Gastrocnemius medialis (tissue), 4 donors: ENCODE data around the gene CHRNA10. TPM values are rescaled to one million over a fixed set of nuclear protein-coding genes. Genes with fewer than 3 reads are reported as not detected.

ENCODE experiments used
- ATAC-seq, 2 donors: fragments of 150-250 bp; one replicate each; pipeline ENCODE4 v1.9.1; 2016
- DNase-seq, 2 donors: peaks; one replicate each; pipeline ENCODE4 v3.0.0-alpha.2; 2019
- H3K27ac ChIP-seq, 4 donors: fragments of 200-600 bp; sonication (generic); 1 replicate in 1 of 4; 2 replicates in 3 of 4; pipeline ENCODE4 v1.5.1; 2016 to 2018; ENCODE audit warnings: mild to moderate bottlenecking in 2 of 4, moderate library complexity in 1 of 4
- H3K27me3 ChIP-seq, 3 donors: fragments of 200-600 bp; sonication (generic) in 2 of 3; 1 replicate in 1 of 3; 2 replicates in 2 of 3; pipeline versions ENCODE4 v1.5.1 to v1.6.0; 2016 to 2019; ENCODE audit warnings: mild to moderate bottlenecking in 1 of 3, moderate library complexity in 1 of 3
- H3K36me3 ChIP-seq, 2 donors: fragments of 200-600 bp; sonication (generic) in 1 of 2; one replicate each; pipeline ENCODE4 v1.5.1; 2017 to 2018
- H3K4me1 ChIP-seq, 2 donors: fragments of 200-600 bp; sonication (generic) in 1 of 2; one replicate each; pipeline ENCODE4 v1.5.1; 2016 to 2017; ENCODE audit warnings: mild to moderate bottlenecking in 2 of 2
- H3K4me3 ChIP-seq, 4 donors: fragments of 200-600 bp; sonication (generic) in 3 of 4; 1 replicate in 1 of 4; 2 replicates in 3 of 4; pipeline ENCODE4 v1.5.1; 2016 to 2019; ENCODE audit warnings: mild to moderate bottlenecking in 2 of 4
- H3K9me3 ChIP-seq, 3 donors: fragments of 200-600 bp; sonication (generic) in 2 of 3; 1 replicate in 1 of 3; 2 replicates in 2 of 3; pipeline ENCODE4 v1.5.1; 2016 to 2019
- CTCF ChIP-seq, 5 experiments: fragments of 450-650 bp in 3 of 5; fragments of 200-600 bp in 2 of 5; sonication (generic) in 2 of 5; IDR thresholded peaks in 4 of 5; conservative IDR thresholded peaks in 1 of 5; 1 replicate in 4 of 5; 2 replicates in 1 of 5; pipeline ENCODE4 v1.5.1; 2016 to 2019; ENCODE audit warnings: antibody characterized with exemption in 5 of 5, mild to moderate bottlenecking in 3 of 5, moderate library complexity in 3 of 5
- POLR2A ChIP-seq, 2 donors: fragments of 450-650 bp; IDR thresholded peaks; one replicate each; pipeline ENCODE4 v1.6.1; 2017; ENCODE audit warnings: antibody characterized with exemption in 2 of 2, mild to moderate bottlenecking in 2 of 2, moderate library complexity in 2 of 2
- in situ Hi-C, 4 donors: fragments of 200-750 bp; cut with MboI; loops; one replicate each; pipeline versions ENCODE4 v1.15.0 to v1.8.0; 2017; ENCODE audit warnings: low sequenced_read_pairs in 4 of 4
- intact Hi-C: fragments of 100-400 bp; cut with DNase I; formaldehyde crosslinking; loops from one replicate; pipeline ENCODE4 v1.15.1; 2023; ENCODE audit warnings: low total_unique reads
- total RNA-seq, 4 donors: library from RNA; depleted of rRNA; stranded (reverse); fragments of >200 nt; gene quantifications; one replicate each; pipeline versions ENCODE4 v1.1.0 to v1.2.3, GENCODE V29; 2016

CHRNA10 gene
- total RNA-seq, 4 donors from 2014 or later, result 0.24 to 3.3 TPM; not detected in 2

GRCh38 chr11:3707176-3707575 lies 36.0 kb upstream of the CHRNA10 start:
- TF ChIP-seq POLR2A (IDR thresholded peaks at IDR 0.05), result no peak
- TF ChIP-seq CTCF (IDR thresholded peaks at IDR 0.05 in 4 of 5, conservative IDR thresholded peaks at IDR 0.05 in 1 of 5), result no peak
- H3K9me3 ChIP-seq, result no peaks in the 10 kb centered on the region
- H3K27me3 ChIP-seq, result no peaks in the 10 kb centered on the region
- H3K4me3 ChIP-seq, result no peak overlapping the region
- intact Hi-C loops, result no loop called here
- H3K36me3 ChIP-seq, result peaks cover 2 to 35% of the 10 kb centered on the region in 2 donors
- no peak for ATAC-seq
- DNase-seq, result no peak
- peaks cover 27 to 29% of the 10 kb centered on the region in 2 donors for H3K4me1 ChIP-seq
- in situ Hi-C loops, result no loop called here
- H3K27ac ChIP-seq, result peak overlapping the region; percentile 83 to 91 (median 86)

DNA sequence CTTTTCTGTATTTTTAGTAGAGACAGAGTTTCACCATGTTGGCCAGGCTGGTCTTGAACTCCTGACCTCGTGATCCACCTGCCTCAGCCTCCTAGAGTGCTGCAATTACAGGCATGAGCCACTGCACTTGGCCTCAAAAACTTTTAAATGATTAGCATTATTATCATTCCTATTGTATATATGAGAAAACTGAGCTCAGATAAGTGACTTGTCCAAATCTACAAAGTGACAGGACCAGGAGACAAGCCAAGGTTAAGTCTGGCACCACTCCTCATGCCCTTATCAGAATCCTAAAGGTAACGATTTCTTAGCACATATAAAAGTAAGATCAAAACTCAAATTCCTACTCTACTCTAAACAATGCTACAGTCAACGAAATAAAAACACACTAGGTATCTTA lies 32.2 kb upstream of the CHRNA10 start:
- intact Hi-C loops, result no loop called here
- DNase-seq (no peak), ATAC-seq (no peak)
- TF ChIP-seq POLR2A (IDR thresholded peaks at IDR 0.05) (no peak), CTCF (IDR thresholded peaks at IDR 0.05 in 4 of 5, conservative IDR thresholded peaks at IDR 0.05 in 1 of 5) (no peak)
- Histone ChIP-seq H3K36me3 (peaks cover 2 to 52% of the 10 kb centered on the region in 2 donors), H3K27me3 (no peaks in the 10 kb centered on the region), H3K4me3 (no peak overlapping the region), H3K9me3 (no peaks in the 10 kb centered on the region), H3K27ac (peak overlapping the region; percentile 15 to 88 (median 33)), H3K4me1 (peaks cover 28 to 32% of the 10 kb centered on the region in 2 donors)
- in situ Hi-C loops, result no loop called here

DNA sequence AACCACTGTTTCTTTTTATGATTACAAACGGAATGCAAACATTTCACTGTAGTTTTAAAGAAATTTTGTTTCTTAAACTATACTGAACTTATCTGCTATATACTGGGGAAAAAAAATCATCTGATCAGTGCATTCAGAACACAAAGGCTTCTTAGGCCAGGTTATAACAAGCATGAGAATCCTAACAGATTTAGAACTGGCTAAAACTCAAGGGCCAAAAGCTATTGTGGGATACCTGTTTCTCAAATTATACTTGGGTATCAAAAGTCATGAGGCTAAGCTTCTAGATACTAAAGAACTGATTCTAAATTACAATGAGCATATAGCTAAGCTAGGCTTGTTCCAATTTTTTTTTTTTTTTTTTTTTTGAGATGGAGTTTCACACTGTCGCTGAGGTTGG lies 29.7 kb upstream of the CHRNA10 start:
- Histone ChIP-seq H3K4me3 (no peak overlapping the region), H3K9me3 (no peaks in the 10 kb centered on the region), H3K27me3 (no peaks in the 10 kb centered on the region), H3K27ac (peak overlapping the region; percentile 68 to 88 (median 75)), H3K4me1 (peaks cover 21 to 28% of the 10 kb centered on the region in 2 donors), H3K36me3 (peaks cover 2 to 68% of the 10 kb centered on the region in 2 donors)
- ATAC-seq (peak; percentile 69 to 88), DNase-seq (no peak)
- intact Hi-C loops, result no loop called here
- TF ChIP-seq POLR2A (IDR thresholded peaks at IDR 0.05) (no peak), CTCF (IDR thresholded peaks at IDR 0.05 in 4 of 5, conservative IDR thresholded peaks at IDR 0.05 in 1 of 5) (no peak)
- in situ Hi-C loops, result no loop called here

GRCh38 chr11:3700410-3700809 lies 29.2 kb upstream of the CHRNA10 start:
- peak; percentile 63 to 82 for ATAC-seq
- Histone ChIP-seq H3K4me3 (no peak overlapping the region), H3K9me3 (no peaks in the 10 kb centered on the region), H3K27me3 (no peaks in the 10 kb centered on the region), H3K4me1 (peaks cover 21 to 28% of the 10 kb centered on the region in 2 donors), H3K27ac (peak overlapping the region; percentile 68 to 88 (median 75)), H3K36me3 (peaks cover 2 to 68% of the 10 kb centered on the region in 2 donors)
- intact Hi-C loops, result no loop called here
- TF ChIP-seq POLR2A (IDR thresholded peaks at IDR 0.05) (no peak), CTCF (IDR thresholded peaks at IDR 0.05 in 4 of 5, conservative IDR thresholded peaks at IDR 0.05 in 1 of 5) (no peak)
- in situ Hi-C loops, result no loop called here
- no peak for DNase-seq

DNA sequence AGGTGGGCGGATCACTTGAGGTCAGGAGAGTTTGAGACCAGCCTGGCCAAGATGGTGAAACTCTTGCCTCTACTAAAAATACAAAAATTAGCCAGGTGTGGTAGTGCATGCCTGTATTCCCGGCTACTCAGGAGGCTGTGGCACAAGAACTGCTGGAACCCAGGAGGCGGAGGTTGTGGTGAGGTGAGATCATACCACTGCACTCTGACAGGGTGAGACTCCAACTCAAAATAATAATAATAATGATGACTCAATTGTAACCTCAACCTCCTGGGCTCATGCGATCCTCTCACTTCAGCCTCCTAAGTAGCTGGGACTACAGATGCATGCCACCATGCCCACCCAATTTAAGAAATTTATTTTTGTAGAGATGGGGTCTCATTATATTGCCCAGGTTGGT lies 15.6 kb upstream of the CHRNA10 start:
- intact Hi-C loops (no loop called here), in situ Hi-C loops (no loop called here)
- no peaks in the 10 kb centered on the region for H3K27me3 ChIP-seq
- TF ChIP-seq CTCF (IDR thresholded peaks at IDR 0.05 in 4 of 5, conservative IDR thresholded peaks at IDR 0.05 in 1 of 5) (no peak), POLR2A (IDR thresholded peaks at IDR 0.05) (no peak)
- H3K9me3 ChIP-seq, result no peaks in the 10 kb centered on the region
- DNase-seq, result no peak
- no peak overlapping the region for H3K4me3 ChIP-seq
- H3K36me3 ChIP-seq, result peaks cover 6 to 75% of the 10 kb centered on the region in 2 donors
- H3K27ac ChIP-seq, result peak overlapping the region; percentile 70 to 85 (median 70)
- no peak for ATAC-seq
- H3K4me1 ChIP-seq, result peaks cover 19 to 24% of the 10 kb centered on the region in 2 donors
